Measurements from ENCODE around the gene CDH23.
A peak's percentile ranks its signal among the peaks of the same experiment; 100 is the strongest.

The CDH23 gene

DNA sequence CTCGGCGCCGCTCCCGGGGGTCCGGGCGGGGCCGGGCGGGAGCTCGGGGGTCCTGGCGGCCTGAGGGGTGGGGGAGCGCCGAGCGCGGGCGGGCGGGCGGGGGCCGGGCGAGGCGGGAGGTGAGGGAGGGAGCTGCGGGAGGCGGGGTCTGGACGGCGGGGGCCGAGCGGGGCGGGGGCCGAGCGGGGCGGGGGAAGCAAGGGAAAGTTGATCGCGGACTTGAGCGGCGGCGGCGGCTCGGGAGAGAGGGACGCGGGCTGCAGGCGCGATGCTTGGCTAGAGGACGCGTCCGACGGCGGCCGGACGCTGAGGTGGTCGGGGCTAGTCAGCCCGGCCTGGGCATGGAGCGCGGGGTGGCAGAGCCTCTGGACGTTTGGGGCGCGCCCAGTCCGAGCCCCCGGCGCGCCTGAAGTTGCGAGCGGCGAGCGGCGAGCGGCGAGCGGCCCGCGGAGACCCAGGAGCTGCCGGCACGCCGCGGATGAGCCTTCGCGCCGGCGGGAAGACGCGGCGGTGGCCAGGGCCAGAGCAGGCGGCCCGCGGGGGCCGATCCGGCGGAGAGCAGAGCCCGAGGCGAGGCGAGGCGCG, at the start of gene CDH23:
Gene CDH23 (plus strand): TSS at position 210 of the 585 bp plus-strand sequence. CDS start 42,912 bp downstream, outside the sequence.
- intact Hi-C loops (cut with DNase I; ENCODE audit: low total_unique reads): loop anchor here (5.0 to 10.0 kb wide), 2 partner anchors 170 to 218 kb away; no protein-coding TSS in a partner anchor

DNA sequence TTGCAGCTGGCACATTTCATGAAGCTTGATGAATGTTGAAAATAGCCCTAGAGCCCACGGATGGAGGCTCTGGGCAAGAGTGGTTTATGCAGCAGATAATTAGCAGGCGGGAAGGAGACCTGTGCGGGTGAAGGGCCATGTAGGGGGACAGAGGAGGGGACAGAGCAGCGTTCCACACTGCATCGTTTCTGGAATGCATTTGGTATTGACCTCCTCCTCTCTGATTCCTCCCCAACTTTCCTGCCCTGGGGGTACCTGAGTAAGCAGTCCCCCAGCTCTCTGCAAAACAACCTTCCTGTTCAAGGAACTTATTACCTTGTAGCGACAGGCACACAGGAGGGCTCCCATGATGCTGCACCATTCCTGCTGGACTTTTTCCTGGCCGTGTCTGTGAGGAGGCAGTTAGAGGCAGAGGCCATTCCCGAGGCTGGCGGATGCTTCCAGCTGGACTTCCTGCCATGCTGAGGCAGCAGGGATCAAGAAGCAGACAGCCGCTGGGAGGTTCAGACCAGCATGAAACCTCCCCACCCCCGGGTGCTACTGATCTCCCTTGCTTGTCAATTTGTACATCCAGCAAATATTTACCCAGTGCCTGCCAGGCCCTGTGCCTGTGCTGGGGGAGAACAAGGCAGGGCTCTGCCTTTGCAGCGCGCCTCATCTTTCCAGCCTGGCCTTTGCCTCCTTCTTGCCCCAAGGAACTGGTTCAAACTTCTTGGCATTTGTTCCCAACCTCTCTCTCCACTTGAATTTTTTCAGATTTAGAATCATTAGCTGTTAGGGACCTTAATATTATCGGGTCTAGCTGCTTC, 48.9 kb upstream of the CDH23 start:
- H3K27me3 ChIP-seq: no peaks in the 10 kb centered on the region
- no peak for DNase-seq
- peaks cover 0 to 24% (median 0%) of the 10 kb centered on the region in 3 donors for H3K36me3 ChIP-seq
- no peaks in the 10 kb centered on the region for H3K9me3 ChIP-seq
- H3K4me3 ChIP-seq: no peak overlapping the region
- TF ChIP-seq CTCF (IDR thresholded peaks at IDR 0.05): no peak
- H3K27ac ChIP-seq: no peak overlapping the region
- intact Hi-C loops (cut with DNase I; ENCODE audit: low total_unique reads): no loop called here
- H3K4me1 ChIP-seq: peaks cover 0 to 6% (median 0%) of the 10 kb centered on the region in 4 donors

More for the DNA sequence above, at the start of gene CDH23:
- TF ChIP-seq CTCF (IDR thresholded peaks at IDR 0.05): no peak
- Histone ChIP-seq H3K9me3 (no peaks in the 10 kb centered on the region), H3K4me3 (peak within 1 kb of the TSS; percentile 45 to 56), H3K4me1 (peaks cover 0 to 26% (median 19%) of the 10 kb centered on the region in 4 donors), H3K27ac (no peak within 1 kb of the TSS), H3K27me3 (peaks cover 0 to 45% of the 10 kb centered on the region in 2 donors), H3K36me3 (no peaks in the 10 kb centered on the region)
- no peak for DNase-seq

- Histone ChIP-seq H3K36me3 (peaks cover 0 to 28% (median 0%) of the 10 kb centered on the region in 3 donors), H3K27ac (no peak overlapping the region), H3K9me3 (no peaks in the 10 kb centered on the region), H3K4me3 (no peak overlapping the region), H3K4me1 (peaks cover 0 to 6% (median 0%) of the 10 kb centered on the region in 4 donors), H3K27me3 (no peaks in the 10 kb centered on the region)
- DNase-seq: no peak
- TF ChIP-seq CTCF (IDR thresholded peaks at IDR 0.05): no peak
- intact Hi-C loops (cut with DNase I; ENCODE audit: low total_unique reads): no loop called here
Observed at GRCh38 chr10:71348850-71349249, 47.9 kb upstream of the CDH23 start.

DNA sequence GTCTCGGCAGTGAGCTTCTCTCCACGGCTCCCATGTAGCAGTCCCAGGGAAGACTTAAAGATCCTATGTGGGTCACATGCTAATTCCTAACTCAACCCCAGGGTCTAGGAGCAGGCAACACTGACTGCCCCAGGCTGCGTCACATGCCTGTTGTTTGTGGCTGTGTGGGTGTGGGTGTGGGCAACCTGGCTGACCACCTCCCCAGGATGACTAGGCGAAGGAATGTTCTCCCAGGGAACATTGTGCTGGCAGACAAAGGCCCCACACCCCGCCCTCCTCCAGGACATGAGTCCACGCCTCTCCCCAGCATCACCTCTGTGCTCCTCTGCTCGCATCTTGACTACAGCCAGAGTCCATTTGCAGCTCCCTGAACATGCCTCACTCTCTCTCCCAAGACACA, 47.3 kb upstream of the CDH23 start:
- Histone ChIP-seq H3K27me3 (no peaks in the 10 kb centered on the region), H3K4me3 (no peak overlapping the region), H3K27ac (no peak overlapping the region), H3K9me3 (no peaks in the 10 kb centered on the region), H3K4me1 (peaks cover 0 to 6% (median 0%) of the 10 kb centered on the region in 4 donors), H3K36me3 (peaks cover 0 to 28% (median 0%) of the 10 kb centered on the region in 3 donors)
- TF ChIP-seq CTCF (IDR thresholded peaks at IDR 0.05): no peak
- intact Hi-C loops (cut with DNase I; ENCODE audit: low total_unique reads): no loop called here
- DNase-seq: no peak

- TF ChIP-seq CTCF (IDR thresholded peaks at IDR 0.05): no peak
- Histone ChIP-seq H3K27me3 (no peaks in the 10 kb centered on the region), H3K27ac (no peak overlapping the region), H3K9me3 (no peaks in the 10 kb centered on the region), H3K4me3 (no peak overlapping the region), H3K36me3 (peaks cover 0 to 39% (median 0%) of the 10 kb centered on the region in 3 donors), H3K4me1 (peaks cover 0 to 6% (median 0%) of the 10 kb centered on the region in 4 donors)
- DNase-seq: no peak
- intact Hi-C loops (cut with DNase I; ENCODE audit: low total_unique reads): no loop called here
Observed at GRCh38 chr10:71351087-71351486, 45.6 kb upstream of the CDH23 start.
